HFFc6 (cell line): ENCODE data around the gene CLNK. TPM values are rescaled to one million over a fixed set of nuclear protein-coding genes. Genes with fewer than 3 reads are reported as not detected.

Source experiments
- DNase-seq: peaks from one replicate; pipeline ENCODE4 v3.0.0-alpha.2; 2018
- H3K27ac Mint-ChIP-seq: 2 replicates; pipeline ENCODE4 v1.8.0; 2020; ENCODE audit warnings: mild to moderate bottlenecking, mixed read lengths
- H3K27me3 Mint-ChIP-seq: 2 replicates; pipeline ENCODE4 v1.8.0; 2021; ENCODE audit warnings: mild to moderate bottlenecking, moderate library complexity, mixed read lengths; ENCODE audit not compliant: insufficient read depth
- H3K36me3 Mint-ChIP-seq: 2 replicates; pipeline ENCODE4 v1.8.0; 2021; ENCODE audit warnings: low read depth, mixed read lengths
- H3K4me1 Mint-ChIP-seq: 2 replicates; pipeline ENCODE4 v1.8.0; 2020; ENCODE audit warnings: low read depth, mixed read lengths
- H3K4me3 Mint-ChIP-seq: 2 replicates; pipeline ENCODE4 v1.8.0; 2020; ENCODE audit warnings: mild to moderate bottlenecking, moderate library complexity, mixed read lengths
- H3K9me3 Mint-ChIP-seq: 2 replicates; pipeline ENCODE4 v1.8.0; 2020; ENCODE audit warnings: mild to moderate bottlenecking, mixed read lengths
- total RNA-seq, 6 experiments: library from RNA; stranded (reverse); fragmentation: NEBNext Ultra II Directional; extraction: Animal tissue kit (Norgen Biotek cat#: 25700); gene quantifications; 2 replicates in 1 of 6; 3 replicates in 5 of 6; pipeline ENCODE4 v1.2.3, GENCODE V29; 2021
- TF ChIP-seq, protein P1 (sequence below): fragments of 200-600 bp; sonication (generic); IDR thresholded peaks from 2 replicates; pipeline ENCODE4 v1.5.0; 2021; ENCODE audit warnings: antibody characterized with exemption, mild to moderate bottlenecking

CLNK gene
- total RNA-seq, 6 experiments from 2014 or later: not detected

DNA sequence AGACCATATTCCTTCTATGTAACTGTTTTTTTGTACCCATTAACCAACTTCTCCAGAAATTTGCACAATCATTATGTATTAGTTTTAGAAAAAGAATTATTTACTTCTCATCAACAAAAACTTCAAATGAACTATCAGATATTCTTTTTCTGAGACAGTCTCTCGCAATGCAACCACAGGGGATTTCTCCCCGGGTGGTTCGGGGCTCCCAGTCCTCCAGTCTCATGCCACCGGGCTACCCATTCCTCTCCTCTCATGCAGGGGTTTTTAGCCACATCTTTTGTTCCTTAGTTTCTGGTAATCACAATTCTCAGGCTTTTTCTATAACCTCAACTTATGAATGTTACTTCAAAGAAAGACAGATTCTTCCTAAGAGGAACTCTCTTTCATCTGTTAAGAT lies 46.6 kb upstream of the CLNK start:
- Mint-ChIP-seq H3K4me1 (no peaks in the 10 kb centered on the region), H3K27me3 (peaks cover 4% of the 10 kb centered on the region), H3K27ac (no peak overlapping the region), H3K9me3 (no peaks in the 10 kb centered on the region), H3K4me3 (no peak overlapping the region), H3K36me3 (no peaks in the 10 kb centered on the region)
- TF ChIP-seq, protein P1, sequence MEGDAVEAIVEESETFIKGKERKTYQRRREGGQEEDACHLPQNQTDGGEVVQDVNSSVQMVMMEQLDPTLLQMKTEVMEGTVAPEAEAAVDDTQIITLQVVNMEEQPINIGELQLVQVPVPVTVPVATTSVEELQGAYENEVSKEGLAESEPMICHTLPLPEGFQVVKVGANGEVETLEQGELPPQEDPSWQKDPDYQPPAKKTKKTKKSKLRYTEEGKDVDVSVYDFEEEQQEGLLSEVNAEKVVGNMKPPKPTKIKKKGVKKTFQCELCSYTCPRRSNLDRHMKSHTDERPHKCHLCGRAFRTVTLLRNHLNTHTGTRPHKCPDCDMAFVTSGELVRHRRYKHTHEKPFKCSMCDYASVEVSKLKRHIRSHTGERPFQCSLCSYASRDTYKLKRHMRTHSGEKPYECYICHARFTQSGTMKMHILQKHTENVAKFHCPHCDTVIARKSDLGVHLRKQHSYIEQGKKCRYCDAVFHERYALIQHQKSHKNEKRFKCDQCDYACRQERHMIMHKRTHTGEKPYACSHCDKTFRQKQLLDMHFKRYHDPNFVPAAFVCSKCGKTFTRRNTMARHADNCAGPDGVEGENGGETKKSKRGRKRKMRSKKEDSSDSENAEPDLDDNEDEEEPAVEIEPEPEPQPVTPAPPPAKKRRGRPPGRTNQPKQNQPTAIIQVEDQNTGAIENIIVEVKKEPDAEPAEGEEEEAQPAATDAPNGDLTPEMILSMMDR: no peak
- no peak for DNase-seq

DNA sequence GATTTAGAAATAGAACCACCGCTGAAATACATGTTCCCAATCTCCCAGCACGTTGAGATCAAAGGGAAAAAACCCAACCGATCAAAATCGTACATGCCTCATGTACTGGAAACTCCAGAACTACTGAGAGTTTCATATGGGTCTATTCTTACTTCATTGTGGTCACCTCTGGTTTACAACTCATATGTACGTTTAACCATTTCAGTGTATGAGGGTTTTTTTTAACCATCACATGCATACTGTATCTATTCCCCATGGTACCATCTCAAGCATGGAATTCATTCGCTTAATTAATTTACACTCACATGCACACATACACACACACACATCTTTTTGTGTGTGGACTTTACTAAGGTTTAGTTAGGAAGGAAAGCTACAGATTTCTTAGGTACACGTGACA lies 46.0 kb upstream of the CLNK start:
- Mint-ChIP-seq H3K4me1 (no peaks in the 10 kb centered on the region), H3K9me3 (no peaks in the 10 kb centered on the region), H3K4me3 (no peak overlapping the region), H3K27ac (no peak overlapping the region), H3K36me3 (no peaks in the 10 kb centered on the region), H3K27me3 (peaks cover 4% of the 10 kb centered on the region)
- TF ChIP-seq, protein P1: no peak
- no peak for DNase-seq

DNA sequence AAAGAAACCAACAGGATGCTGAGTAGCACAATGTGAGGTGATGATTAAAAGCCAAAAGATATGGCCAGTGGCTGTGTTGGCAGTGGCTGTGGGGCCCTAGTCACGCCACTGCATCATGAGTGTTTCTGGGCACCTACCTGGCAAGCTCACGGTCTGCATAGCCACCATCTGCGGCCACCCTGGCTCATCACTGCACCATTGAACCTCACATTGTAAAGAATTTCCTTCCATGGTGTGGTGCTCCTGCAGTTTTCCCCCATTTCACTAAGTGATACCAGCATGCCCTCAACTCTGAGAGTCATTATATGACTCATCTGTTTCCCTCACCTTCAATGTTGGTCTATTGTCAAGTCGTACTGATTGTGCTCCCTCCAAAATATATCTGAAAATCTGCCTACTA lies 45.5 kb upstream of the CLNK start:
- no peak for DNase-seq
- Mint-ChIP-seq H3K27me3 (peaks cover 8% of the 10 kb centered on the region), H3K36me3 (no peaks in the 10 kb centered on the region), H3K4me3 (no peak overlapping the region), H3K4me1 (no peaks in the 10 kb centered on the region), H3K27ac (no peak overlapping the region), H3K9me3 (no peaks in the 10 kb centered on the region)
- TF ChIP-seq, protein P1: no peak

DNA sequence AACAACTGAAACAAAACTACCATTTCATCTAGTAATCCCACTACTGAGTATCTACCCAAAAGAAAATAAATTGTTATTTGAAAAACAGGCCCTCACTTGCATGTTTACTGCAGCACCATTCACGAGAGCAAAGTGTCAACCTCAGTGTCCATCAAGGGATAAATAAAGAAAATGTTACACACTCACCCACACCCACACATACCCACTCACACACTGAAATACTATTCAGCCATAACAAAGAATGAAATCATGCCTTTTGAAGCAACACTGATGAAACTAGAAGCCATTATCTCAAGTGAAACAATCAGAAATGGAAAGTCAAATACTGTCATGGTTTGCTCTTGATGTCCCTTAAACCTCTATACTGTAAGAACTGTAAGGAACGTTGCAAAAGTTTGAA lies 44.8 kb upstream of the CLNK start:
- Mint-ChIP-seq H3K9me3 (no peaks in the 10 kb centered on the region), H3K4me1 (no peaks in the 10 kb centered on the region), H3K36me3 (no peaks in the 10 kb centered on the region), H3K27me3 (peaks cover 10% of the 10 kb centered on the region), H3K4me3 (no peak overlapping the region), H3K27ac (no peak overlapping the region)
- TF ChIP-seq, protein P1: no peak
- DNase-seq: no peak

DNA sequence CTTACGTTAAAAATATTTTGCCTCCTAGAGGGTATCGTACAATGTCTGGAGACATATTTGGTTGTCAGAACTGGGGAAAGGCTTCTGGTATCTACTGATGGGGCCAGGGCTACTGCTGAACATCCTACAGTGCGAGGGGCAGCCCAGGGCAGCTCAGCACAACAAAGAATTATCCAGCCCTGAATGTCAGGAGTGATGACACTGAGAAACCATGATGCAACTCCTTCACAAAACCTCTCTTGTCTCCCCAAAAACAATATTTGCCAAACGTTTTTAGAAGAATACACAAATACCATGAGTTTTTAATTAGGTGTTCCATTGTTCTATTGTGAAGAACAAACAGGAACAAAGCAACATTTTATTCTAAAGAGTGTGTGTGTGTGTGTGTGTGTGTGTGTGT lies 43.4 kb upstream of the CLNK start:
- H3K36me3 Mint-ChIP-seq: no peaks in the 10 kb centered on the region
- no peak overlapping the region for H3K27ac Mint-ChIP-seq
- no peak for DNase-seq
- peaks cover 9% of the 10 kb centered on the region for H3K27me3 Mint-ChIP-seq
- TF ChIP-seq, protein P1: no peak
- no peaks in the 10 kb centered on the region for H3K4me1 Mint-ChIP-seq
- H3K4me3 Mint-ChIP-seq: no peak overlapping the region
- no peaks in the 10 kb centered on the region for H3K9me3 Mint-ChIP-seq
